ENCODE data around the gene TTC32.
"Not testable (repeated sequence)": the region's sequence is repeated elsewhere in the genome, so short reads cannot be mapped to it uniquely, and the experiment has no call there.

Gene TTC32

DNA sequence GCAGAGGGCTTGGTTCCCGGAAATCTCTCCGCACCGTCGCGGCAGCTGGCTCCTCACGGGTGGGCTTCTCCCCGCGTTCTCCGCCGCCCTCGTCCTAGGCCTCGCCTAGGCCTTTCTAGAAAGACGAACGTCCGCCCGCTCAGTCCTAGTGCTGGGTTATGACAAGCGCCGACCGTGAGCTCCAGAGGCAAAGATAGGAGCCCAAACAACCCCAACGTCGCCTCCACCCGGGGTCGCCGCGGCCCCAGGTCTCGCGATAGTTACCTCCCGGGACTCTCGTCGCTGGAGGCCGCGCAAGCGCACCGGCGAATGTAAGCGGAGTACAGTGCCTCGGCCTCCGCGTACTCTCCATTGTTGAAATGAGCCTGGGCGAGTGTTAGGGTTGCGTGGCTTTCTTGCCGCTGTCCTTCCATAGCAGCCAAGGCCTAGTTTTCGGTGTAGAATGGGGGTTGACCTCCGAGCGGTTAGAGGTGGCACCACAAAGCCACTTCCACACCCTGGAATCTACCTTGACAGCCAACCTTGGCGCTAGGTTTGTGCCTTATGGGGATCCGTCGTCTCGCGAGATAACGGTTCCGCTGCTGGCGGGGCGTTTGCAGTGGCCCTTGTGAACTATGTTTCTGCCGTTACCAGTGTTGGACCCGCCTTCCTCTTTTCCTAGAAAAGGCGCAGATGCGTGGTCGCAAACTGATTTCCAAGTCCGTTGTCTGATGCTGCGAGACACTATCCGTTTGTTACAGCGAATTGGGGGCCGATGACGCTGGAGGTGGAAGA lies at the start of gene TTC32:
Gene TTC32 (minus strand): TSS at position 542 of the 774 bp plus-strand sequence. CDS start 129 bp downstream, at position 413.
- DNase-seq, result peak; percentile 88

DNA sequence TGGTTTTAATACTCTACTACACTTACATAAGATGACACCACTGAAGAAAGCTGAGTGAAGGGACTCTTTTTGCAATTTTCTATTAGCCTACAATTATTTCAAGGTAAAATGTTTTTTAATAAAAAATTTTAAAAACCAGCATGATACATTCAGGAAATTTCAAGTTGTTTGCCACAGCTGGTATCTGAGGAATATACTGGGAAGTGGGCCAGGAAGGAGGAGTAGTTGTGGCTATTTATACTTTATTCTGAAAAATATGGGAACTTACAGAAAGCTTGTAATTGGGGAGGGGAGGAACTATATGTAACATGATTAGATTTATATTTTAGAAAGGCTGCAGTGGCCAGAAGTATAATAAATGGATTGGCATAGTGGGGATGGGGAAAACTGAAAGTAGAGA lies 47.3 kb upstream of the TTC32 start:
- no peak for DNase-seq

- no peak for DNase-seq
These were observed 45.6 kb upstream of the TTC32 start for GRCh38 chr2:19947184-19947940.

DNA sequence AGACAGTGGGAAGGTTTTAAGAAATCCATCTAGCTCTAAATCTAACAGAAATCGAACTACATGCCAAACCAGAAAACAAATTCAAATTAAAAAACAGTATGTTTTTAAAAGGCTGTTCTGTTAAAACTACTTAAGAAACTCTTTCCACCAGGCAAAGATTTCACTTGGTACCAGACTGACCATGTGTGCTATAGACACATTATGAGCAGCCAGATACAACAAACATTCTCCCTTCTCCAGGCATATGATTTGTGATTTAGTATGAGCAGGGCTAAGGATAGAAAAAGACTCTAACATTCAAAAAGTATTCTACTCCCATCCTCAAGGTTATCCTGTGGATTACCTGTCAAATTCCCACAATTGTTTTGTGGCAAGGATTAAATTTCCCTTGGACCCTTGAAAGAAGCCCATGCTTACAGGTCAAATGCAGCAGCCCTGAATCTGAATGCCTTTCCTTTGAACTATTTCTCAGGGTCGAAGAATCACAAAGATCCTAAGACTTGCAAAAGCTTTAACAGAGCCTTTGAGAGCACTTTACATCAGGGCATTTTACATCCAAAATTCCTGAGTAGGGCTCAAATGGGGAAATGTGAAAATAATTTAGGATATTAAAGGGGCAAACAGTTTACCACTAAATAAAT lies 42.5 kb upstream of the TTC32 start:
- no peak for DNase-seq

GRCh38 chr2:19943189-19943588 lies 41.4 kb upstream of the TTC32 start:
- DNase-seq, result no peak

GRCh38 chr2:19942199-19942598 lies 40.4 kb upstream of the TTC32 start:
- DNase-seq, result no peak

- no peak for DNase-seq
These were observed 35.2 kb upstream of the TTC32 start for GRCh38 chr2:19937004-19937403.

- DNase-seq, result no peak
These were observed 34.4 kb upstream of the TTC32 start for GRCh38 chr2:19936203-19936602.

DNA sequence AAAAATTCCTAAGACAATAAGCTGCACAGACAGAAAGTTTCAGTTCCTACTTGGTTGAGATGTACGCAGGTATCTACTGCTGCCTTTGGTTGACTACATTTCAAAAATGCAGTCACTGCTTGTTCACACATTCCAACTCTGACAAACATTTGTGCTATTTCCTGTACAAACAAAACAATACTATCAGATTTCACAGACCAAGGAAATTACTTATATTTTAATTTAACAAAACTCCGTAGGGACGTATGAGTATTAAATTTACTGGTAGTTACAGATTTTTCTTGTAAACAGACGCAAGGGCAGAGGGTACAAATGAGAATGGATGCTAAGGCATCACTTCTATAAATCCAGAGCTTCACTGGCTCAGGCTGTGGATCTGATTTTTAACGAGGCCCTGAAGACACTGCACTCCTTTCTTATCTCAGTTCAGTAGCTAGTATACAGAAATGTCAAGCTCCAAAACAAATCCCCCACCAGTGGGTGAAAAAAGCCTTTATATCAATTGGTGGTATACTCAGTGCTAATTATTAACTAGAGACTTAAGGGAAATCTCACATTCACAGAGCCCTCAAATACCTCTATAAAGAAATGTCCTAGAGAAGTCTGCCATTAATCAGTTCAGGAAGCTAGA lies 31.7 kb upstream of the TTC32 start:
- no peak for DNase-seq

GRCh38 chr2:19932928-19933327 lies 31.1 kb upstream of the TTC32 start:
- no peak for DNase-seq

- DNase-seq, result no peak
These were observed 27.4 kb upstream of the TTC32 start for GRCh38 chr2:19929226-19929625.

DNA sequence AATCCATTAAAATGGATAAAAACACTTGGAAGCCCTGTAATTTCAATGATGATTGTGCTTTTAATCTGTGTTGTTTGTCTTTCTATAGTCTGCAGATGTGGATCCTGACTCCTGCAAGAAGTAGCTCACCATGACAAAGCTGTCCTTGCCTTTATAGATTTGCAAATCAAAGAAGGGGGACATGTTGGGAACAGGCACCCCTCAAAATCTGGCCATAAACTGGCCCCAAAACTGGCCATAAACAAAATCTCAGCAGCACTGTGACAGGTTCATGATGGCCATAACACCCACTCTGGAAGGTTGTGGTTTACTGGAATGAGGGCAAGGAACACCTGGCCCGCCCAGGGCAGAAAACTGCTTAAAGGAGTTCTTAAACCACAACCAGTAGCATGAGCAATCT lies 26.0 kb upstream of the TTC32 start:
- DNase-seq, result not testable (repeated sequence)

DNA sequence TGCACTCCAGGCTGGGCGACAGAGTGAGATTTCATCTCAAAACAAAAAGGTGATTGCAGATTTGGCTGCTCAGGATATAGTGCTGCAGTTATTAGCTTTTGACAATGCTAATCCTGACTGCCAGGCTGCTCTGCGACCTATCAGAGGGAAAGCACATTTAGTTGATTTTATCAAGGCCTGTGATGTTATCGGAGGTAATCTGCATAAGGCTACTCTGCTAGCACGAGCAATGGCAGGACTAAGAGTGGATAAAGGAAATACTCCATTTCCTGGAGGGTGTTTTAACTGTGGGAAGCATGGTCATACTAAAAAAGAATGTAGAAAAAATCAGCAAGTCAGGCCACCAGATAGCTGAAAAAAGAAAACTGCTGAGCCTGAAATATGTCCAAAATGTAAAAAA lies 22.7 kb upstream of the TTC32 start:
- not testable (repeated sequence) for DNase-seq

GRCh38 chr2:19922188-19922587 lies 20.4 kb upstream of the TTC32 start:
- not testable (repeated sequence) for DNase-seq

DNA sequence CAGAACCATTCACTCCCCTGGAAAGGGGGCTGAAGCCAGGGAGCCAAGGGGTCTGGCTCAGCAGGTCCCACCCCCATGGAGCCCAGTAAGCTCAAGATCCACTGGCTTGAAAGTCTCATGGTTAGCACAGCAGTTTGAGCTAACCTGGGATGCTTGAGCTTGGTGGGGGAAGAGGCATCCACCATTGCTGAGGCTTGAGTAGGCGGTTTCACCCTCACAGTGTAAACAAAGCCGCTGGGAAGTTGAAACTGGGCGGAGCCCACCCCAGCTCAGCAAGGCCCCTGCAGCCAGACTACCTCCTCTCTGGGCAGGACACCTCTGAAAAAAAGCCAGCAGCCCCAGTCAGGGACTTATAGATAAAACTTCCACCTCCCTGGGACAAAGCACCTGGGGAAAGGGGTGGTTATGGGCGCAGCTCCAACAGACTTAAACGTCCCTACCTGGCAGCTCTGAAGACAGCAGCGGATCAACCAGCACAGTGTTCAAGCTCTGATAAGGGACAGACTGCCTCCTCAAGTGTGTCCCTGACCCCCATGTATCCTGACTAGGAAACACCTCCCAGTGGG lies 14.7 kb upstream of the TTC32 start:
- DNase-seq, result no peak

GRCh38 chr2:19914266-19914975 lies 12.6 kb upstream of the TTC32 start:
- DNase-seq, result no peak

GRCh38 chr2:19911808-19912509 lies 10.2 kb upstream of the TTC32 start:
- DNase-seq, result no peak

DNA sequence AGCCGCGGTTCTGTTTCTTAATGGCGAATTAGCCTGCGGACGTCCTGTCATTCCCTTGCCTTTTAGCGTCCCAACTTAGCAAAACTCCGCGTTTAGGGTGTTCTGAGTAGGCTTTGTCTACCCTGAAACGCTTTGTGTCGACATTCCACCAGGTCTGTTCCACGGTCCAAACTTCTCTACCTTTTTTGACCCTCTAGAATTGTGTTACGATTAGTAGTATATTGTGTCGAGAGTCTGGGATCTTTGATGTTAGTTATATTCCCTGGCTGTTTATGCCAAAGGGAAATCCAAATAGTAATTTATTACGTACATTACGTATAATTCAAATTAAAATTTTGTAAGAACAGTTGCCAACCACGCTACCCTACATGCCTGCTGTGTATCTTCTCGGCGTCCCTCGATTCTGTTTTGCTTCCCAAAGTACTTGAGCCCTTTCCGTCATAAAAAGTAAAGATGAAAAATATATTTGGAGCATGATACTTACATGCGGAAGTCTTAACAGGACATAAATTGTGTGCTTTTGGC lies 495 bp upstream of the TTC32 start:
- DNase-seq, result no peak

GRCh38 chr2:19900931-19901441 lies 797 bp downstream of the TTC32 start:
- DNase-seq, result no peak

DNA sequence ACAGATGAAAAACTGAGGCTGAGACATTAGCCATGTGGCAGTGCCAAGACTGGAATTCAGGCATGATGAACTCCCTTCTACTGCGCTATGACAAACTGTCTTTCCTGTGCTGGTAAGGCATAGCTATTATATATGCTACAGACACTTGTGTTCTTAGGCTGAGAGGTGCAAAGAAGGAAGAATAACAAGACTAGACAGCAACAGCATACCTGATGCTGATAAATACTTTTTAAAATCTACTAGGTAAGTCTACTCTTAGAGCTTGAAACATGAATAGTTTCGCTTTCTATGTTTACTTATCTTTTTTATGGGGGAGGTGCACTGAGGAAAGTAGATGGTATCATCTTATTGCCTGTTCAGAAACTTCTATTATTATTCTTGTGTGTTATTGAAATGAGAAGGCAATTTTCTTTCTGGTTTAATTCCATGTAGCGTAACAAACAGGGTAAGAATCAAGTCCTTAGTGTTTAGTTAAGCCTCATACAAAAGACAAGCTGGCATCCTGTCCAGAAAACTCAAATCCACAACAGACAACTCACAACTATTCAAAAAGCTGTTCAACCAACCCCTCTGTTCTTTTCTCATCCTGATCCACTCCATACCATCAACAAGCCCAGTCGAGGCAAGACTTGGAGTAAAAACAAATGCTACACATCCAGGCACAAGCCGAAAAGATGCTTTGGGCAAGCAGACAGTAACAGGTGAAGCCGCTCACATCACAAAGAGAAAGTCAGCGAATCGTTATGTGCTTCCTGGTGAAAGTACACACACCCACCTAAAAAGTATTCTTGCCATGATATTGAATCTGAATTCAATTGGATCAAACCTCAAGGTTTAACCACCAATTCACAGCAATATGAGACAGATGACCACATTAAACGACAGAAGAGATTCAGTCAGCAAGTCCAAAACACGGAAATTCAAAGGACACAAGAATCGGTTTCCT lies 1.5 kb downstream of the TTC32 start:
- DNase-seq, result no peak
